GM18507 (cell line): ENCODE measurements around the gene ACTBL2.
"Not testable (repeated sequence)": the region's sequence is repeated elsewhere in the genome, so short reads cannot be mapped to it uniquely, and the experiment has no call there.

Experiments used
- DNase-seq: peaks from one replicate; pipeline ENCODE4 v3.0.0; 2011; ENCODE audit warnings: low read depth; ENCODE audit not compliant: insufficient read length; ENCODE audit errors: extremely low spot score
- FAIRE-seq: peaks from 2 replicates; lab custom pipeline; 2011; peaks lifted over from hg19 to GRCh38; lab: Jason Lieb, UNC

ACTBL2 gene

DNA sequence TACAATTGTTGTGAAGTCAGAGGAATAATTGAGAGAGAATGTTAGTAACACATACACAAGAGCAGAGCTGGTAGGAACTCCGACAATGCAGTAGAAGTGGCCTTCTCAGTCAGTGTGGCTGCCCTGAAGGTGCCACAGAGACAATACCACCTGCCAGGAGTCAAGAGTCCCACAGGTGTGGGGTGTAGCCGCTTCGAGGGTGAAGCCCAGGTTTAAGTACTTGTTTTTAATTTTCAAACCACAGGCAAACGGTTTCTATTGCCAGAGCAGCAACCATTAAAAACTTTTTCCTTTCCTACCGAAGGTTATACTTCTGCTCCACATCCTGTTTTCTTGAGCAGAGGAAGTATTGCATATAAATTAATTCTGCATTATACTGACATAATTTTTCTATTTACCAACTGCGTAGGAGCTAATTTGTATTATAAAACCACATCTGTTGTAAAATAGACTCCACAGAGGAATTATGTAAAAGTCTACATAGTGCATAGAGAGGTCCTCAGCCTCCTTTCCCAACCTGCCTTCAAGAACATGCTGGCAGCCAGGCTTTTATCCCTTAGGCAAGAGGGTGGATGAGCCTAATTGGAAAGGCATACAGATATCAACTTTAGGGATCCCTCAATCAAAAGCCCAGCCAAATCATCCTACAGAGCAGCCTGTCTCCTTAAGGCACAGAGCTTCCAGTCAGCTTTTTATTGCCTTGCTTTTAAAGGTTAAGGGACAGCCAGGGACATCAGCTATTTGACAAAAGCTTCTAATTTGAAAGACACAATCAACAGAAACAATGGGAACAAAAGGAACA, 12.9 kb upstream of the ACTBL2 start:
- FAIRE-seq = no peak
- DNase-seq = no peak

DNA sequence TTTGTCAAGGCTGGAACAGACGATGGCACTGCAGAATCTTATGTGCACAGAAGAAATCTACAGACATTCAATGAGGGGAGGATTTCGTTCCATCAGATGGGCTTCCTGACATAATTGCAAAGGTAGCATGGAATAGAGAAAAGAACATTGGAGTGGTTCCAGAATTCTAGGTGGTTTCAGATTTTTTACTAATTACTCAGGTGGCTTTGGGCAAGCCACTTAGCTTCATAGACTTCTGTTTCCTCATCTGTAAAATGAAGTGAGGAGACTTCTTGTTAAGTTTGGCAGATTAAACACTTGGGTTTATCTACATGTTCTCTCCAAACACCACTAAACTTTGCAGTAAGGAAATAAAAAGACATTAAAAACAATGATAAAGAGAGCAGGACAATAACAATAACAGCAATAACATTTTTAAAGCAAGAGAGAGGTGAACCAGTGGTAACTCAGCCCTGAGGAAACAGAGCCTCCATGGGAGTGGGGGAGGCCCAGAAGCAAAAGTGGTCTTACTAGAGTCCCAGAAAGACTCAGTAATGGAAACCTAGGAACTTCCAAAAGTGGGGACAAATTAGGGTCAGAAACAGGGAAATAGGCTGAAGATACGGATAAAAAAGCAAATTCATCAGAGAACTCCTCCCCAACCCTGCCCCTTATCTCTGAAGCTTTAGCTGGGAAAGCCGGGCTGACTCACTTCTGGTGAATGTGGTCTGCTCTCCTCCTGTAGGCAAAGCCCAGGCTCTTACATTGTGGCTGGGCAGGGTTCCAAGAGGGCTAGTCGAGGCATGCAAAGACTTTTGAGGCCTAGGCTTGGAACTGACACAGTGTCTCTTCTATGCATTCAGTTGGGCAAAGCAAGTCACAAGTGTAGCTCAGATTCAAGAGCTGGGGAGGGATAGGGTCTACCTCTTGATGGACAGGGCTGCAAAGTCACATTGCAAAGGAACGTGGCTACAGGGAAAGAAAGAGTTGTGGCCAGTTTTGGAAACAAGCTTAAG, 11.8 kb upstream of the ACTBL2 start:
- peak; percentile 61 for FAIRE-seq
- peak; percentile 3 for DNase-seq

DNA sequence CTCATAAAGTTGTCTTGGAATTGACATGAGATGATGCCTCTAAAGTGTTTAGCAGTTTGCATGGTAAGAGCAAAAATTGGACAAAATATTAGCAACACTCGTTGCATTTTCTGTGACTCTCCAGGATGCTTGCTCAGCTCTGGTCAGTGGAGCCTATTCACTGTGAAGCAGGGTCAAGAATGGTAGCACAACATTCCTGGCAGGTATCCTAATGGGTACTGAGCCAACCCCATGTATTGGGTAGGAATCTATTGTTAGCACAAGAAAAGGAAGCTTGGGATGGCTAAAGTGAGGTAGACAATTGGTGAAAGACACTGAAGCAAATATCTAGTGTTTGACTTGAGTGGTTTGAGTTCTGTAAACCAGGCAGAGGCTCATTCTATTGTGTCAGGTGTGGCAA, 10.4 kb upstream of the ACTBL2 start:
- FAIRE-seq (no peak), DNase-seq (no peak)

DNA sequence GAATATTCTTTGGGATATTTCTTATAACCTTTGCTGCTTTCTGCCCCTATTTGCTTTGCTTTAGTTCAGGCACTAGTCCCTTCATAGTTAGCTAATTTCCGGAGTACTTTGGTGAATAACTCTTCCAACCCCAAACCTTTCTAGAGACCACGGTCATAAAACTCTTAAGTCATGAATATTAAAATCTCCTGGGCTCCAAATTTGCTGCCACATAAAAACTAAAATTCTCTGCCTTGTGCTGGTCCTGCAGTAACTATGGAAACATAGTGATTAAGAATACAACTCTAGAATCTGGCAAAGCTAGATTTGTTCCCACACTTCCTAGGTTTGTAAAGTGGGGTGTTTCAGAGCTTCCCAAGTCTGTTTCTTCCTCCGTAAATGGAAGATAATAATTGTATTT, 10.0 kb upstream of the ACTBL2 start:
- DNase-seq (no peak), FAIRE-seq (no peak)

DNA sequence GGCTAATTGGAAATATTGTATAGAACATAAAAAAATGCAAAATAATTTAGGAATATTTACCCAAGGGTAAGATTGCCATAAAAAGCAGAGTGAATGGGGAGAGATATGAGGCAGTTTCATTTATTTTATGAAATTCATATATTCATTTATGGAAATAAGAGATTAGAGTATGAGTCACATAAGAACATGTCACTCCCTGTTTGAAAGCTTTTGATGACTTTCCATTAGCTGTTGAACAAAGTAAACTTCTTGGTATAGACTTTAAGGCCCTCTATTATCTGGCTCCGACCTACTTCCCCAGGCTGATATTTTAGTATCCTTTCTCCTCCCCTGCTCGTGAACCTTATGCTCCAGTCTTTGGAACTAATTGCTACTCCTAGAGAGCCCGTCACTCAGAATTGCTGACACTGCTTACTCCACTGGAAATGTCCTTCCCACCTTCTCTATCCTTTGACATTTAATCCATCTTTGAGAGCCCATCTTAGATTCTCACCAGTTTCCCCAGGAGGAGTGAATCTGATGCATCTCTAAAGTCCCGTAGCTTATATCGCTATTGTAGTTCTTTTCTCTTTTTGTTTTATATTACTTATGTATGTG, 8.9 kb upstream of the ACTBL2 start:
- FAIRE-seq (no peak), DNase-seq (no peak)

DNA sequence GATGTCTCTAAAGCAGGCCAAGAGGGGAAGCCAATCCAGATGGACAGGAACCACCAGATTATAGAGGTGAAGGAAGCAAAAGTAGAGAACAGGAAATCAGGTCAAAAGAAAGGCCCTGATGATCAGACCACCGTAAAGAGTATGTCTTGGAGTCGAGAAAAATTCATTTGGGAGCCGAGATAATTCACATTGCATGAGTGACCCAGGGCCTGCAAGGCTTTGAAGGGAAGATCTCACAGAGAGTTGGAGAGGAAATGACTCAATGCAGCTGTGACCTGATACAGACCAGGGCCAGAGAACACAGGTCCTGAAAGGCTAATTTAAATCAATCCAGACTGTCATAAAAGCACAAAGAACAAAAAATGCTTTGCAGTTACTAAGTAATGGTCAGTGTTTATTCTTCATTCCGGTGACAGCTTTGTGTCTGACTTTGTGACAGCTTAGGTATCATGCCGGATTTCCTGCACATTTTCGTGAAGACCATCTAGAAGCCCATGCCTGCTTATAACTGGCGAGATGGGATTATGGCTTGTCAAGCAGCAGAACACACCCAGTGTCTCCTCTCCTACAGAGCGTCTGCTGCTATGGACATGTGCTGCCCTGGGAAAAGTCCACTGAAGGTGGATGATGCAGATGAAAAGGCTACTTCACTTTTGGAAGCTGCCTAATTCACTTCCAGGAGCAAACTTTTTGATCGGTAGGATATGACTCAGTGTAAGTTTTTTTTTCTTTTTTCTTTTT, 5.8 kb upstream of the ACTBL2 start:
- FAIRE-seq (no peak), DNase-seq (no peak)

DNA sequence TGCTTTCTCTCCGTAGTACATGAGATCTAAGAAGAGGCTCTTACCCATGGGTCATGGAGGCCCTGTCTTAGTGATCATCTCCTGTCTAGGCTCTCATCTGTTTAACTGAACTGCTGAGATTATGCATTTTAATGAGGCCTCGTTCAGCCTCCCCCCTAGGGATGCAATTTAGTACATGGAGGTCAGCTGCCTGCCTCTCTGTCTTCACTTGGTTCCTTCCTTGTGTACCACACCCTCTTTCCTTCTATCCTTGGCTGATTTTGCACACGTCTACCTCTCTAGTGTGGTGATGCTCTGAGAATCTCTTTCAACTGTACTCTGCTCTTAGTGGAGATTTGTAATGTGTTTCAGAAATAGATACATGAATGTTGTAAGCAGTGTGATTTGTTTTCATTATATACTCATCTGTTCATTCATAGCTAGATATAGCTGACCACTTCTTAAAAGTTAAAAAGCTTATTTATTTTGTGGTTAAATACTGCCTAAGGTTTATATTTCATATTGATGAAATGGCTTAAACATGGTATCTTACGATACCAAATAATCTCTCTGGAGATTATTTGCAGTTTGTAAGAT, 3.5 kb upstream of the ACTBL2 start:
- no peak for DNase-seq
- FAIRE-seq = no peak

DNA sequence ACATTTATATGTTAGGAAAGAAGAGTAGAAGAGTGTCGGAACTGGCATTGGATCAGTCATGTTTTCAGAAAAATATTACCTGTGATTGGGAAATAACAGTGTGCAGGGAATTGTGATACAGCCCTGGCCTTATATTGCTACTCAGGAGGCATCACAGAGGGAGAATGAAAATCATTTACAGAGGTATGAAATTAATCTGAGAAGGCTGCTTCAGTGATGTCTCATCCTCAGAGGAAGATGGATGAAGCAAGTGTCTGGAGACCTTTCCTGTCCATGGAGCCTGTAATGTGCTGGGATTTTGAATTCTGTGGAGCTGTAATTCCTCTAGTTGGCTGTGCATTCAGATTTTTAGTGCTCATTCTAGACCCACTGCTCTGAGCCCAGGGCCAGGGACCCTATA, 3.8 kb downstream of the ACTBL2 start:
- DNase-seq = no peak
- FAIRE-seq = no peak

DNA sequence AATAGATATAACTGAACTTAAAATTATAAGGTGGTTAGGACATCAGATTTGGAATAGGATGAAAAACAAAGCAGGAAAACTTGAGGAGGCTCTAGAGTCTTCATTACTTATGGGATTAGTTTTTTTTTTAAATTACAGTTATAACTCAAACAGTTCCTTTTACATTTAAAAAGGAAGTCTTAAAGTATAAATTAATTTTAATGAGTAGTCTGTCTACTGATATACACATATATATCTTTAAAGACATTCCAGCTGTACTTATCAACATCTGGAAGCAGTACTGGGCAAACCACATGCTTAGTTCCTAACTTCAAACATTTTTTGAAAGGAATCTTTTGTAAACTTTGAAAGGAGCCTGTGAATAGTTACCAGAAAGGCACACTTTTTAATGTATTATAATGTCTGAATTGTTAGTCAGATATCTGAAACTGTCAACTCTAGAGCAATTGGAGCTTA, 6.0 kb downstream of the ACTBL2 start:
- FAIRE-seq = no peak
- no peak for DNase-seq

DNA sequence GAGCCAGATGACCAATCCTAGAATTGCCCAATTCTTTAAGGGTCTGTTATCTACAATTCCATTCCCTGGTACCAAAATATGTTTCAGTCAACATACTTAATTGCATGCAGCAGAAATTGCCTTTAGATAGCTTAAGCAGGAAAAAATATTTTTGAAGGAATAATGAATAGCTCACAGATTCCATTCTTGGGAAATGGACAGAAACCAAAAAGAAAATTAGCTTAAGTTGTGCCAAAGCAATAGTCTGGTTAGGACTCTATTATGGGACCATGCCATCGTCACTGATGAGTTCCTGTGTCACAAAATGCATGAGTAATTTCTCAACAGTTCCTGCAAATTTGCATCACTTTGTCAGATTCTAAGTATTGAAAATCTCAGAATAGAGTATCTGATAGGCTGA, 12.3 kb downstream of the ACTBL2 start:
- no peak for FAIRE-seq
- no peak for DNase-seq

DNA sequence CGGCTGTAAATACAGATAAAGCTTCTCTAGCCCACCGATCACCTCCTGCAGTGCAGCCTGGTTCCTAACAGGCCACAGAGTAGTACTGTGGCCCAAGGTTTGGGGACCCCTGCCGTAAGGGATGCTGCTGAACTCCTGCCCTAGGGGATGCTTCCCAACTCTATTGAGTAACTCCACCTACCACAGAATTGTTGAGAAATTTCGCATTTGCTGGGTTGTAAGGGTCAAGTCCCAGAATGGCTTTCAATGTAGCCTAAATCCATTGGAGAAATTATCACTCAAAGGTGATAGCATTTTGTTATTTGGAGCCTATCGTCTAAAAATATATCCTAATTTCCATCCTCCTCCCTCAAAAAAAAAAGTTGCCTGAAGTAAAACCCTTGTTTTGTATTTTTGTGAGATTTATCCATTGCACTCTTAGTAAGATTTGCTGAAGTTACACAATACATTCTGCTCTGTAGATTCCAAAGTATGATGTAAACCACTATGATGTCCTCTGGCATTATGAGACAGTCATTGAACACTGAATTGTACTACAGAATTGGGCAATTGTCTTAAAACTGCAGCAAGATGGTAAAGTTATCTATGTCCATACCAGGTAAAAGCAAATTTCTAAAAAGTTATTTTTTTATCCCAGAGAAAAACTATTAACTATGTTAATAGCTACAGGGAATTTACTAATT, 14.0 kb downstream of the ACTBL2 start:
- DNase-seq (no peak), FAIRE-seq (no peak)

DNA sequence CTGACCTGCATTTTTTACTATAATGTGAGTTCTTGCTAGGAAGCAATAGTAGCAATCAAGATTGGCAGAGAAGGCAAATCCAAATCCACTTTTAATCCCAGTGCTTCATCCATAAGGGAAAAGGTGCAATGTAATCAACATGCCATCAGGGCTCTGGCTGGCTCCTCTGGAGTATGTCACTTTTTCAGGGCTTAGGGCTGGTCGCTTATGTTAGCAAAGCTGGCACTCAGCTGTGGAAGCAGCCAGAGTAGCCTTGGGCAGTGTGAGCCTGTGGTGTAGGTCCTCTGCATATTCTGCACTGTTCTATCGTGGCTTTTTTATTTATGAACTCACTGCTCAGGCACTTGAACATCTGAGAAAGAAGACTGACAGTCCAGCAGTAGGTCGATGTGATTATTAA, 16.1 kb downstream of the ACTBL2 start:
- FAIRE-seq = no peak
- no peak for DNase-seq

DNA sequence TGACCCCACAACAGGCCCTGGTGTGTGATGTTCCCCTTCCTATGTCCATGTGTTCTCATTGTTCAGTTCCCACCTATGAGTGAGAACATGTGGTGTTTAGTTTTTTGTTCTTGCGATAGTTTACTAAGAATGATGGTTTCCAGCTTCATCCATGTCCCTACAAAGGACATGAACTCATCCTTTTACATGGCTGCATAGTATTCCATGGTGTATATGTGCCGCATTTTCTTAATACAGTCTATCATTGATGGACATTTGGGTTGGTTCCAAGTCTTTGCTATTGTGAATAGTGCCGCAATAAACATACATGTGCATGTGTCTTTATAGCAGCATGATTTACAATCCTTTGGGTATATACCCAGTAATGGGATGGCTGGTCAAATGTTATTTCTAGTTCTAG, 22.6 kb downstream of the ACTBL2 start:
- not testable (repeated sequence) for DNase-seq, FAIRE-seq

DNA sequence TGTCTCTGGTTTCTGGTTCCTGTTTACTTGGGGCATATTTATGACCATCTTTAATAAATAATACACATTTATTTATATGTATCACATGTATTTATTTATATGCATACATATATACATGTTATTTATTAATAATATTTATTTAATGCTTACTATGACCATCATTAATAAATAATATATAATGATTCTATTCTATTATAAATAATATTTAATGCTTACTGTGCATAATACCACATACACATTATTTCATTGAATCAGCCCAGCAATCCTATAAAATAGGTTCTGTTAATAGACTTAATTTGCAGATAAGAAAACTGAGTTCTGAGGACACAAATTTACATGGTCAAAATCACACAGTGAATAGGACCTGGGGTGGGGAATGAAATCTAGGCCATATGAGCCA, 24.2 kb downstream of the ACTBL2 start:
- FAIRE-seq (no peak), DNase-seq (no peak)

DNA sequence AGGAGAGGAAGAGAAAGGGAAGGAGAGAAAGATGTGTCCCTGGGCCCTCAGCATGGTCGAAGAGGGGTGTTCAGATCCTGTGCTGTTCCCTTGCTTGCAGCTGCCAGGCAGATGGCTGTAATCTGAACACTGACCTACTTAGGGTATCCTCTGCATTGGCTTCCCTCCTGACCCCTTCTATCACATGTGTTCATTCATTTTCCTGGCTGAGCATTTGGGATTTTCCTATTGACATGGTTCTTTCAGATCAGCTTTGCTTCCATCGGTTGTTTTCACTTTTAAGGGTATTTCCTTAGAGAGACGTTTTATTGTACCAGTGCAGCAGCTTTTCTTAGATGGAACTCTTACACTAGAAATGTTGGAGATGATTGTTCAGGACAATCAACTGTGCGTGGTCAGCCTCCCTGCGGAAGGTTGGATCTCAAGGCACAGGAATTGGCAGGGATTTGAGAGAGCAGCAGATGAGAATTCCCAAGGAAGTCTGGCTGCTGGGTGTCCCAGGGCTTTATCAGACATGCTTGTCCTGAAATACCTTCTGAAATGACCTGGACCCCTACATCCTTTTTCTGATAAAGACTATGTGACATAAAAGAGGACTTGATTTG, 26.0 kb downstream of the ACTBL2 start:
- DNase-seq (no peak), FAIRE-seq (no peak)

DNA sequence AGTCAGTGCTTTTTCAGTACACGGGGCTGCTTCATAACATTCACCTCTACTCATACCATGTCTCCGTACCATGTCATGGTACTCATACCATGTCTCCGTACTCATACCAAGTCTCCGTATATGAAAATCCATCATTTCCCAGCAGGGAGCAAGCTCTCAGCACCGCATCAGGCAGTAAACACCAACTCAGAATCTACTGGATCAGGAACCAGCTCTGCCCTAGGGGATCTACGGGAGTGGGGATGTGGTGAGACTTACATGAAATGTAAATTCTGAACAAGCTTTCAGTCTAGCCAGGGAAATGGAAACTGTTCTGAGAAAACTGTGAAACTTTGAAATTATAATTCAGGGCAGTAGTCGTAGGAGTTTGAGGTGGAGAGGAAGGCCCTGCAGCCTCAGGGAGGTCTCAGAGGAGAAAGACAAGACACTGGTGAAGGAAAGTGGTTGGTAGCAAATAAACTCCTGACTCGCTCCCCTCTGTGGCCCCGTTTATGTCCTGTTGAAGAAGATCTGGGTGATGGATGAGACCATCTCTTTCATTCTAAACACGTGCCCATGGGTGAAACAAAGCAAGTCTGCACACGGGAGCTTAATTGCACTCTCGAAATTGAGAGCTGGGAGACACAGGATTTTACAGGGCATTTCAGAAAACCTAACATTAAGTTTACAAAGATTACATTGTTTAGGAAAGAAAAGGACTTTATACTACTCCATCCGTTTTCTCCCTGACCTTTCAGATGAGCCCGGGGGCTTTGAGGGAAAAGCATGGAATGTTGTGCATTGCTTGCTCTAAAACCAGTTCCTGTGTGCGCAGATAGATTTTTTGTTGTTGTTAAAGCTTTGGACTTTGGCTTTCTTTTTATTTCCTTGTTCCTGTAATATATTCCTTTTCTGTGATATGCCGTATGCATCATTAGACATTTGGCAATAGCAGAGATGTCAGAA, 26.8 kb downstream of the ACTBL2 start:
- DNase-seq (no peak), FAIRE-seq (no peak)

DNA sequence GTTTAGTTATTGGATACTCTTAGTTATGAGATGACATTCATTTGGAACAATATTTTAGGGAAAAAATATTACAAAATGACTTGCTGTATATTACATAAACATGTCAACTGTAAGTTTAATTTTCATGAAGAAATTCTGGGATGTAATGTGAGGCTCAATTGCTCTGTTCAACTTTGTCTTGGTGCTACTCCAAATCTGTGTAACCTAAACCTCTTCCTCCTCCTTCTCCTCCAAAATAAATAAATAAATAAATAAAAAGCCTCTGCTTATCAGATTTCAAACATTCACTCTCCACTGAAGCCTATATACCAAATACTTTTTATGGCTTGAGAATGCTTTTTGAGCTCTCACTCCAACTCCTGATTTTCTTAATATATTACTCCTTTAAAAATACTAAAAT, 27.7 kb downstream of the ACTBL2 start:
- no peak for FAIRE-seq

More for the DNA sequence above, 27.7 kb downstream of the ACTBL2 start:
- no peak for DNase-seq
